ENCODE results near the gene SIGLEC1.
A peak's percentile ranks its signal among the peaks of the same experiment; 100 is the strongest.

The SIGLEC1 gene

DNA sequence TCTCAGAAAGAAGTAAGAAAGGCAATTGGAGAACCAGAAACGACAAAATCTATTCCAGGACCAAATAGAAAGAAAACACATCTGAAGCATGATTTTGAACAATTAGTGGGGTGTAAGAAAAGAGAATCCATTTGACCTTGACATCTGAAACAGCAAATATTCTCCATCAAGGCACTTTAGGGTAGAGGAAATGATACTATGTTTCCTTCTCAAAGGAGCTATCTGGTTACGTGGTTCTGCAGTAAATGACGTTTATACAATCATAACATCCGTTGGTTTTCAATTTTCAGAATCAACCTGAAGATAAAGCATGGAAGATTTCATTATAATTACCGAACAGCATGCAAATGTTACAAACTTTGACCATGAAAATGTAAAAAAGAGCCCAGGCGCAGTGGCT, 8.2 kb upstream of the SIGLEC1 start:
- Histone ChIP-seq H3K9ac (ENCODE audit: low read length) (no peak overlapping the region), H3K27me3 (ENCODE audit: low read depth, low read length) (peaks cover 20% of the 10 kb centered on the region), H3K4me2 (ENCODE audit: low read length) (no peak overlapping the region), H3K79me2 (ENCODE audit: low read length) (no peaks in the 10 kb centered on the region), H3K27ac (ENCODE audit: low read length) (no peak overlapping the region), H2AFZ (ENCODE audit: low read depth, low read length) (no peak overlapping the region), H3K4me3 (ENCODE audit: low read length) (no peak overlapping the region), H3K4me1 (ENCODE audit: low read length) (no peaks in the 10 kb centered on the region), H4K20me1 (ENCODE audit: insufficient read depth, low read length) (no peaks in the 10 kb centered on the region), H3K9me3 (ENCODE audit: insufficient read depth, low read length) (no peaks in the 10 kb centered on the region), H3K36me3 (replicated peaks; ENCODE audit: low read depth, low read length) (no peaks in the 10 kb centered on the region)
- no peak for TF ChIP-seq EZH2phosphoT487 (IDR thresholded peaks at IDR 0.05; ENCODE audit: low read depth)
- TF ChIP-seq, protein P1, sequence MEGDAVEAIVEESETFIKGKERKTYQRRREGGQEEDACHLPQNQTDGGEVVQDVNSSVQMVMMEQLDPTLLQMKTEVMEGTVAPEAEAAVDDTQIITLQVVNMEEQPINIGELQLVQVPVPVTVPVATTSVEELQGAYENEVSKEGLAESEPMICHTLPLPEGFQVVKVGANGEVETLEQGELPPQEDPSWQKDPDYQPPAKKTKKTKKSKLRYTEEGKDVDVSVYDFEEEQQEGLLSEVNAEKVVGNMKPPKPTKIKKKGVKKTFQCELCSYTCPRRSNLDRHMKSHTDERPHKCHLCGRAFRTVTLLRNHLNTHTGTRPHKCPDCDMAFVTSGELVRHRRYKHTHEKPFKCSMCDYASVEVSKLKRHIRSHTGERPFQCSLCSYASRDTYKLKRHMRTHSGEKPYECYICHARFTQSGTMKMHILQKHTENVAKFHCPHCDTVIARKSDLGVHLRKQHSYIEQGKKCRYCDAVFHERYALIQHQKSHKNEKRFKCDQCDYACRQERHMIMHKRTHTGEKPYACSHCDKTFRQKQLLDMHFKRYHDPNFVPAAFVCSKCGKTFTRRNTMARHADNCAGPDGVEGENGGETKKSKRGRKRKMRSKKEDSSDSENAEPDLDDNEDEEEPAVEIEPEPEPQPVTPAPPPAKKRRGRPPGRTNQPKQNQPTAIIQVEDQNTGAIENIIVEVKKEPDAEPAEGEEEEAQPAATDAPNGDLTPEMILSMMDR (IDR thresholded peaks at IDR 0.05; ENCODE audit: low read depth, low read length), result no peak

DNA sequence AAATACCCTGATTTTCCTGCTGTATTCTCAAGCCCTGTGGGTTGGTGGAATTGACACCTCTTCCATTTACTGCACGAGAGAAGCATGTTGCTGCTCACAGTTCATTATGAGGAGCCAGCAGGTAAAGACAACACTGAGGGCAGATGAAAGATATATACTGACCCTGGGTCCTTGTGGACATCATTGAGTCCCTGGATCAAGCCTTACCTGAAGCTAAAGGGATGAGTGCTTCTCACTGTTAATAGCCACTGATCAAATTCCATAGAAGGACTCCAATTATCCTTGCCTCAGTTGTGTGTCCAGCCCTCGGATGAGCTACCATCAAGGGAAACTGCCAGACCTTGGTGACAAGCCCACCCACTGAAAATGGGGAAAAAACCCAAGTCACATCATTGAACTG, 7.7 kb upstream of the SIGLEC1 start:
- Histone ChIP-seq H3K27ac (ENCODE audit: low read length) (no peak overlapping the region), H3K4me3 (ENCODE audit: low read length) (no peak overlapping the region), H2AFZ (ENCODE audit: low read depth, low read length) (no peak overlapping the region), H4K20me1 (ENCODE audit: insufficient read depth, low read length) (no peaks in the 10 kb centered on the region), H3K4me1 (ENCODE audit: low read length) (no peaks in the 10 kb centered on the region), H3K79me2 (ENCODE audit: low read length) (no peaks in the 10 kb centered on the region), H3K9ac (ENCODE audit: low read length) (no peak overlapping the region), H3K36me3 (replicated peaks; ENCODE audit: low read depth, low read length) (no peaks in the 10 kb centered on the region), H3K9me3 (ENCODE audit: insufficient read depth, low read length) (no peaks in the 10 kb centered on the region), H3K4me2 (ENCODE audit: low read length) (no peak overlapping the region), H3K27me3 (ENCODE audit: low read depth, low read length) (peaks cover 20% of the 10 kb centered on the region)
- no peak for TF ChIP-seq EZH2phosphoT487 (IDR thresholded peaks at IDR 0.05; ENCODE audit: low read depth)
- TF ChIP-seq, protein P1 (IDR thresholded peaks at IDR 0.05; ENCODE audit: low read depth, low read length), result no peak

DNA sequence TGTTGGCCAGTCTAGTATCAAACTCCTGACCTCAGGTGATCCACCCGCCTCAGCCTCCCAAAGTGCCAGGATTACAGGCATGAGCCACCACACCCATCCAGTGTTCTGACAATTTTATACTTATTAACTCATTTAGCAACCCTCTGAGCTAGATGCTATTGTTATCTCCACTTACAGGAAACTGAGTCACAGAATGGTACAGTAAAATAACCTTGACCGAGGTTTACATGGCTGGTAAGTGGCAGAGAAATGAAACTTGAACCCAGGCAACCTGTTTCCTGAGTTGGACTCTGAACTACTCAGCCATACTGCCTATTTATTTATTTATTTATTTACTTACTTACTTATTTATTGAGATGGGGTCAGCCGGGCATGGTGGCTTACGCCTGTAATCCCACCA, 6.6 kb upstream of the SIGLEC1 start:
- H3K4me1 ChIP-seq (ENCODE audit: low read length), result peaks cover 2% of the 10 kb centered on the region; the same call in 1 of the 2 replicates
- H4K20me1 ChIP-seq (ENCODE audit: insufficient read depth, low read length), result no peaks in the 10 kb centered on the region

DNA sequence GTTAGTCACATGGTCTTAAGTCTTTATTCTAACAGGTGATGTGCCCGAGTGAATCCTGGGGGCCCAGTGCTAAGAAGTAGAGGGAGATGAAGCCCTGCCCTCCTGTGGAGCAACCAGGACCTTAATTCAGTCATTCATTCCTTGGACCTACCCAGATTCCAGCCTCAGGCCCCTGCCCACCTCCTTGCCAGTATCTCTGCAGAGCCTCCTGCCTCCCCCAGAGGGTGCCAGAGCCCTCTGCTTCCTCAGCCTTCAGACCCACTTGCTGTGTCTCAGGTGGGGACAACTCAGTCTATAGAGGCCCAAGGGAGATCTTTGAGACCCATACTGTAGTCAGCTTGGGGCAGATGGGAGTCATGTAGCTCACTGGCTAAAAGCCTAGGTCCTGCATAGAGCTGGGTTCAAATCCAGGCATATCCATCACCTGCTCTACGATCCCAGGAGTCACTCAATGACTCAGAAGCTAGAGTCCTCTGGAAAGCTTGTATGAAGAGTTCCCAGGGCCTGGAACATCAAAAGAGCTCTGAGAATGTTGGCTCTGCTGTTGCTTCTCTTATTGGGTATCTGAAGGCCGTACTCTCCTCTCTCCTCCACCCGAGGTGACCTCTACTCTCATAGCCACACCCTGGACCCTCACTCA, 3.9 kb upstream of the SIGLEC1 start:
- H3K27ac ChIP-seq (ENCODE audit: low read length), result no peak overlapping the region
- H2AFZ ChIP-seq (ENCODE audit: low read depth, low read length), result no peak overlapping the region
- no peaks in the 10 kb centered on the region for H3K9me3 ChIP-seq (ENCODE audit: insufficient read depth, low read length)
- no peak overlapping the region for H3K9ac ChIP-seq (ENCODE audit: low read length)
- H3K36me3 ChIP-seq (replicated peaks; ENCODE audit: low read depth, low read length), result no peaks in the 10 kb centered on the region
- no peak overlapping the region for H3K4me2 ChIP-seq (ENCODE audit: low read length)
- H3K4me3 ChIP-seq (ENCODE audit: low read length), result no peak overlapping the region
- H3K4me1 ChIP-seq (ENCODE audit: low read length), result peaks cover 6% of the 10 kb centered on the region; the same call in 1 of the 2 replicates
- no peaks in the 10 kb centered on the region for H4K20me1 ChIP-seq (ENCODE audit: insufficient read depth, low read length)
- no peaks in the 10 kb centered on the region for H3K79me2 ChIP-seq (ENCODE audit: low read length)
- peaks cover 18% of the 10 kb centered on the region for H3K27me3 ChIP-seq (ENCODE audit: low read depth, low read length)
- TF ChIP-seq, protein P1 (IDR thresholded peaks at IDR 0.05; ENCODE audit: low read depth, low read length), result peak; percentile 89
- TF ChIP-seq EZH2phosphoT487 (IDR thresholded peaks at IDR 0.05; ENCODE audit: low read depth), result no peak

More for the DNA sequence above, 6.6 kb upstream of the SIGLEC1 start:
- no peak overlapping the region for H3K4me2 ChIP-seq (ENCODE audit: low read length)
- H3K36me3 ChIP-seq (replicated peaks; ENCODE audit: low read depth, low read length), result no peaks in the 10 kb centered on the region
- no peak overlapping the region for H2AFZ ChIP-seq (ENCODE audit: low read depth, low read length)
- H3K9me3 ChIP-seq (ENCODE audit: insufficient read depth, low read length), result no peaks in the 10 kb centered on the region
- no peaks in the 10 kb centered on the region for H3K79me2 ChIP-seq (ENCODE audit: low read length)
- no peak for TF ChIP-seq EZH2phosphoT487 (IDR thresholded peaks at IDR 0.05; ENCODE audit: low read depth)
- TF ChIP-seq, protein P1 (IDR thresholded peaks at IDR 0.05; ENCODE audit: low read depth, low read length), result no peak
- peaks cover 20% of the 10 kb centered on the region for H3K27me3 ChIP-seq (ENCODE audit: low read depth, low read length)
- no peak overlapping the region for H3K9ac ChIP-seq (ENCODE audit: low read length)
- no peak overlapping the region for H3K4me3 ChIP-seq (ENCODE audit: low read length)
- H3K27ac ChIP-seq (ENCODE audit: low read length), result no peak overlapping the region
